ENCODE data around the gene MATK.

Gene MATK, protein sequence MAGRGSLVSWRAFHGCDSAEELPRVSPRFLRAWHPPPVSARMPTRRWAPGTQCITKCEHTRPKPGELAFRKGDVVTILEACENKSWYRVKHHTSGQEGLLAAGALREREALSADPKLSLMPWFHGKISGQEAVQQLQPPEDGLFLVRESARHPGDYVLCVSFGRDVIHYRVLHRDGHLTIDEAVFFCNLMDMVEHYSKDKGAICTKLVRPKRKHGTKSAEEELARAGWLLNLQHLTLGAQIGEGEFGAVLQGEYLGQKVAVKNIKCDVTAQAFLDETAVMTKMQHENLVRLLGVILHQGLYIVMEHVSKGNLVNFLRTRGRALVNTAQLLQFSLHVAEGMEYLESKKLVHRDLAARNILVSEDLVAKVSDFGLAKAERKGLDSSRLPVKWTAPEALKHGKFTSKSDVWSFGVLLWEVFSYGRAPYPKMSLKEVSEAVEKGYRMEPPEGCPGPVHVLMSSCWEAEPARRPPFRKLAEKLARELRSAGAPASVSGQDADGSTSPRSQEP

GRCh38 chr19:3785938-3786824 lies at the start of gene MATK:
Gene MATK, minus strand, starts transcription at chr19:3786381. Its CDS starts 1,246 bp downstream, at chr19:3785135.
- no peak for DNase-seq (ENCODE audit: low read depth)

GRCh38 chr19:3835055-3835435 lies 48.9 kb upstream of the MATK start:
- no peak for DNase-seq (ENCODE audit: low read depth)

- DNase-seq (ENCODE audit: low read depth), result no peak
Observed at GRCh38 chr19:3834349-3835054, 48.3 kb upstream of the MATK start.

- DNase-seq (ENCODE audit: low read depth), result no peak
Observed at GRCh38 chr19:3833578-3834348, 47.6 kb upstream of the MATK start.

DNA sequence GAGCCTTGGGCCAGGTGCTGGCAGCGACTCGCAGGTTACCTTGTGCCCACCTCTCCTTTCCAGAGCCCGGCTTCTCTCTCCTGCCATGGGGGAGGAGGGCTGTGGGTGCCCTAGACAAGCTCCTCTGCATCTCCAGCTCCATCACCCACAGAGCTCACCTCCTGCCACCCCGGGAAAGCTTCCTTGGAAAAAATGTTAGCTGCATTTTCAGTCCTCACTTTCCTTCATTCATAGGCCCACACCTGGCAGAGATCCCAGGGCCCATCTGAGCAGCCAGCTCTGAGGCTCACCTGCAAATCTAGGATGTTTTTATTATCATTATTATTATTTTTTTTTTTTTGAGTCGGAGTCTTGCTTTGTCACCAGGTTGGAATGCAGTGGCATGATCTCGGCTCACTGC lies 45.8 kb upstream of the MATK start:
- no peak for DNase-seq (ENCODE audit: low read depth)

DNA sequence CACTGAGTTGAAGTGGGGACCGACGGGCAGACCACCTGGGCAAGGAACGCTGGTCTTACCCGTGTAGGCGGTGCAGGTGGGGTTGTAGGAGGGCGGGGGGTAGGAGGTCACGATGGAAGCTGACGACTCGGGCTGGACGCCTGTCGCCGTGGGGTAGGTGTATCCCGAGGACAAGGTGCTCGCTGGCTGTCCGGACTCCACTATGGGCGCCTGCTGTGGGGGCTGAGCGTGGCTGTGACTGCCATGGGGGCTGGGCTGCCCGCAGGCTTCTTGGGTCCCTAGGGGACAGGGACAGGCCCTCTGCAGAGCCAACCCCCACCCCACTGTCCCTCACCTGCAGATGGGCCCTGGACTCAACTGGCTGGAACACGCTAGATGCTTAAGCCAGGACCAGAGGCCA lies 45.4 kb upstream of the MATK start:
- no peak for DNase-seq (ENCODE audit: low read depth)

GRCh38 chr19:3830621-3831589 lies 44.7 kb upstream of the MATK start:
- DNase-seq (ENCODE audit: low read depth), result no peak

DNA sequence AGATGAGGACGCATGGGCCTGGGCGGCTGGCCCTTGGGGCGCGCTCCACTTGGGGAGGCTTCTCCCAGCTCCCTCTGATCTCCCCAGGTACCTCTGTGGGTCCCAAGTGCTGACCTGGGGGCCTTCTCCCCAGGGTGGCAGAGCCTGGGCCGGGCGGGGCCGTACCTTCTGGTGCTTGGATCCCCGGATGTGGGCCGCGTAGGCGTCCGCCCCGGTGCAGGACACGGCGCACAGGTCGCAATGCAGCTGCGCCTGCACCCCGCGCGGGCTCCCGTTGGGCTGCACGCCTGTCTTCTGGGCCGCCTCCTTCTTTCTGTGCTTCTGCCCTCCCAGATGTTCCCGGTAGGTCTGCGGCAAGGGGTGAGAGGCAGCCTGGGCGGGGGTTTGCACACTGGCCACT lies 41.1 kb upstream of the MATK start:
- DNase-seq (ENCODE audit: low read depth), result no peak

GRCh38 chr19:3826163-3826562 lies 40.0 kb upstream of the MATK start:
- no peak for DNase-seq (ENCODE audit: low read depth)

GRCh38 chr19:3825286-3825956 lies 39.2 kb upstream of the MATK start:
- no peak for DNase-seq (ENCODE audit: low read depth)

DNA sequence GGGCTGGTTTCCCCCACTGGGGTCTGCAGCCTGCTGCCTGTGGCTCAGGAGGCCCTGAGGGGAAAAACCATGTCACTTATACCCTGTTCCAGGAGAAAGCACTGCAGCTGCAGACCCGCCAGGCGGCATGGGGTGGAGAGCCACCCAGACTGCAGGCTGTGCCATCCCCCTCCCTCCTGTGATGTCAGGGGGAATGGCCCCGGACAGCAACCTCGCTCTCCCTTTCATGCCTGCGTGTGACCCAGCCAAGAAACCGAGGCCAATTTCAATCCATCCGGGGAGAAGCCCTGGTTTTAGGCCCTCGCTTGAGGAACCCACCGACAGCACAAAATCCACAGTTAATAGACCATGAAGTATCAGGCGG lies 37.2 kb upstream of the MATK start:
- no peak for DNase-seq (ENCODE audit: low read depth)

GRCh38 chr19:3822683-3823349 lies 36.6 kb upstream of the MATK start:
- no peak for DNase-seq (ENCODE audit: low read depth)

DNA sequence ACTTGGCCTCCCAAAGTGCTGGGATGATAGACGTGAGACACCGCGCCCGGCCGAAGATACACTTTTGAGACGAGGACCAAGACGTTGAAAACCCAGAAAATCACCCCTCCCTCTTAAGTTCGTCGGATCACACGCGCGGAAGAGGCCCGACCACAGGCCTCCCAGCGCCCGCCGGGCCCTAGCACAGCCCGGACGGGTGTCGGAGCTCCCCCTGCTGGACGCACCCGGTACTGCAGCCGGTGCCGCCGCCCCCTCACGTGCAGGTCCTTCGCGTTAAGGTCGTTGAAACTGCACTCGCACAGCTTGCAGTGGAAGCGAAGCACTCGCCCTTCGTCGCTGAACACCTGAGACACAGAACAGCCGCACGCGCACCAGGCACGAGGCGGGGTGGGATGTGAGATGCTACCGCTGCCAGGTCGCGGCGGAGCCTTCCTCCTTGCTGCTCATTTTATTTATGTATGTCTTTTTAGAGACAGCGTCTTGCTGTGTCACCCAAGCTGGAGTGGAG lies 35.7 kb upstream of the MATK start:
- peak; percentile 98 for DNase-seq (ENCODE audit: low read depth)

- DNase-seq (ENCODE audit: low read depth), result no peak
Observed at GRCh38 chr19:3821156-3821555, 35.0 kb upstream of the MATK start.

DNA sequence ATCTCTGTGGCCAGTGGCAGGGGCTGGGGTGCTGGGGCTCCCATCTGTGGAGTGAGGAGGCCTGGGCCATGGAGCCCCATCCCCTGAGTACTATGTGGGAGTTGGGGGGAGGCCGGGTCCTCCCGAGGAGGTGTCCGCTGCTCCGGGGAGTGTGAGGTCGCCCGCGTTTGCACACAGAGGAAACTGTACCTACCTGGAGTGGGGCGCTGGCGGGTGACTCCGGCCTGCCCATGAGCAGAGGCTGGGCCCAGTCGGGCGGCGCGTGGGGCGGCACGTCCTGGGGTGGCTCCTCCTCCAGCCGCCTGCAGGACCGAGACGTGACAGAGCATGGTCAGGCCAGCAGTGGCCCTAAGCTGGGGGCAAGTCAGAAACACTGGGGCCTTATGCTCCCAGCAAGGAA lies 33.8 kb upstream of the MATK start:
- no peak for DNase-seq (ENCODE audit: low read depth)

DNA sequence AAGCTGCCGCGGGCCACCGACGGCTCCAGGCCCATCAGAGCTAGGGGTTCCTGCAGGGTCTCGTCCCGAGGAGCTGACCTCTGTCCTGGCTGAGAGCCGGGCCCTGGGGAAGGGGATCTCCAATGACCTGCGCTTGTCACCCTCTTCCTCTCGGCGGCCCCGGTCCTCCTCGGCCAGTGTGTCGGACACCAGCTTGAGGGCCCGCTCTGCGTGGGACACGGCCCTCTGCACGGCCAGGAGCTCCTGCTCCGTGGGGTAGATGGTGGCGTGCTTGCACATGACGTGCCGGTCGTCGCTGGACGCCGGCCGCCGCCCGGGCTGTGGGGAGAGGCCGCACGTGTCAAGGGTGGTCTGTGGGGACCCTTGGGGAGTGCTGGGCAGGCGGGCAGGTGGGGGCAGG lies 32.7 kb upstream of the MATK start:
- DNase-seq (ENCODE audit: low read depth), result no peak

GRCh38 chr19:3818466-3818865 lies 32.3 kb upstream of the MATK start:
- no peak for DNase-seq (ENCODE audit: low read depth)

- no peak for DNase-seq (ENCODE audit: low read depth)
Observed at GRCh38 chr19:3817761-3818160, 31.6 kb upstream of the MATK start.

GRCh38 chr19:3816566-3817218 lies 30.5 kb upstream of the MATK start:
- DNase-seq (ENCODE audit: low read depth), result no peak

All from stimulated activated CD8-positive, alpha-beta memory T cell treated with anti-CD3 and anti-CD28 coated beads, Interleukin-15, amount 100 ng/mL, for 24 hours (primary cell).